ENCODE results near the gene ZFX.

ZFX gene

DNA sequence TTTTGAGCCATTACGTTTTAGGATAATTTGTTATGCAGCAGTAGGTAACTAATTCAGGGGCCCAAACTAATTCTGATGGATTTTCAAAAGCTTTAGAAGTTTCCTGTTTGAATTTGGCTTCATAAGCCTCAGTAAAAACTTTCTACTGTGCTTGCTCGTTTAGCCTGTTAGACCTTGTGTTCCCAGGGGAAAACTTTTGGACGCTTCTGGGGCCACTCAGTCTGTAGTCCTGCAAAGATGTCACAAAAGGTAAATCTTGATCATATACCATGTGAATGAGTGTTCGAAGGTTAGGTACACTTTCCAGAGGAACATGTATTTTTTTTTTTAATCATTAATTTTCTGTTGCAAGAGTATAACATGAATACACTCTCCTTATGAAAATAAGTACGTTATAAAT, 93.7 kb downstream of the ZFX start:
- no peak for DNase-seq

DNA sequence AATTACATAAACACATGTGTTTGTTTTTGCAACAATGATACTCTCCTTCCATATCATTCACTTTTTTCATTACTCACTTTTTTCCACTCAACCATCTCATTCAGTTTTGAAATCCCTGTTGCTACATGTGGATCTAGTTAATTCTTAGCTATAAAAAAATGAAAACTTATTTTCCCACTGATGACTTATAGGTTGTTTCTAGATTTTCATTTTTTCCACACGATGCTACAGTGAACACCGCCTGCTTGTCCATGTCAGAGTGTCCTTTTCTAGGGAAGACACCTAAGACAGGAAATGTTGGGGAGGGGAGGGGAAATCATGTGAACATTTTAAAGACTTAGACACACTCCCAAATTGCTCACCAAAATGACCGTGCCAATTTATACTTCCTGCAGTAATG, 94.2 kb downstream of the ZFX start:
- no peak for DNase-seq

DNA sequence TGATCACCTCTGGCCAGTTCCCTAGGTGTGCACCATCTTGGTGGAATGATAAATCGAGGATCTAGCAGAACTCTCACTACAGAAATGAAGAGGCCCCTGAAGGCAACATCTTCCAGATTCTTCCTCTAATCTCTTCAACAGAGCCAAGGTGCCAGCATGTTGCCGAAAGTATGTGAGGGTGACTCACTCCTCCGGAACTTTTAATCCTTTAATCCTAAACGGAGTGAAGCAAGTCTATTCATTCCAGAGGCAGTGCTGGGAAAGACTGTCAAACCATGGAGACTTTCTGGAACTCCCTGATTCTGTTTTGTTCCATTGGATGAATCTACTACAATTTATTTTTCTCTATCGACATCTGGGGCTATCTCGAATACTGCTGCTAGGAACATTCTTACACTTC, 95.7 kb downstream of the ZFX start:
- no peak for DNase-seq

DNA sequence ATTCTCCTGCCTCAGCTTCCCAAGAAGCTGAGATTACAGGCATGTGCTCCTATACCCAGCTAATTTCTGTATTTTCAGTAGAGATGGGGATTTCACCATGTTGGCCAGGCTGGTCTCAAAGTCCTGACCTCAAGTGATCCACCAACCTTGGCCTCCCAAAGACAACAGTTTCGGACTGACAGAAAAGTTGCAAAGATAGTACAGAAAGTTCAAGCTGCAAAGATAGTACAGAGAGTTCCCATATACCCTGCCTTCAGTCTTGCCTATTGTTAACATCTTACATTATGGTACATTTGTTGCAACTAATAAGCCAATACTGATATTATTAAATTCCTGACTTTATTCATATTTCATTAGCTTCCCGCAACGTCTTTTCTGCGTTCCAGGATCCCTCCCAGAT, 98.5 kb downstream of the ZFX start:
- DNase-seq, result no peak

DNA sequence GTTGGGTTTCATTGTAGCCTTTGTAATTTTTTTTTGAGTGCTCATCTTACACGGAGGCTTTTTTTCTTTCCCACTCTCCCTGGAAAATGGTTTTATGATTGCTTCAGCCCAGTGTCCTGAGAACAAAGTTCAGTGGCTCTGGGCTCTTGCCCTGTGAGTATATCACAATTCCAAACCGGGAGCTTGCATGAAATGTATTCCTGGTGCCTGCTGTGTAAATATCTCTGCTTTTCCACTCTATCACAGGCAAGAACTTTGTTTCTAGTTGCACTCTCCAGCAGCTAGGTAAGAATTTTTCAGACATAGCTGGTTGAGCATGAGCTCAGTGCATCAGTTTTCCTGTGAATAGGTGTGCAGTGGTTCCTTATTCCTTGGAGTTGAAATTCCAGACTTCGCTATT, 103.5 kb downstream of the ZFX start:
- no peak for DNase-seq

DNA sequence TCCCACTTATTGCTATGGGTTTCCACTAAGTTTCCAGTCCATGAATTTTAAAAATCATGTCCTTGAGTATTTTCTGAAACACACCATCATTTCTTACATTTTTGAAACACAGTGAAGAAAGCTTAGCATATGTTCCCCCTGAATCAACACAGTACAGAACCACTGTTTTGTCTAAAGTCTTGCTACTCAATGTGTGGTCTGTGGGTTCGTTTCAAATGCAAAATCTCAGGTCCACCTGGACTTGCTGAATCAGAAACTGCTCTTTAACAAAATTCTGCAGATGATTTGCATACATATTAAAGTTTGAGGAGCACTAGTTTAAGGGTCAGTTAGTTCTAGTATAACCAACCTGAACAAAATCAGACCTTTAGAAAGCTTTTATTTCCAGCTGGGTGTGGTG, 103.9 kb downstream of the ZFX start:
- DNase-seq, result no peak

DNA sequence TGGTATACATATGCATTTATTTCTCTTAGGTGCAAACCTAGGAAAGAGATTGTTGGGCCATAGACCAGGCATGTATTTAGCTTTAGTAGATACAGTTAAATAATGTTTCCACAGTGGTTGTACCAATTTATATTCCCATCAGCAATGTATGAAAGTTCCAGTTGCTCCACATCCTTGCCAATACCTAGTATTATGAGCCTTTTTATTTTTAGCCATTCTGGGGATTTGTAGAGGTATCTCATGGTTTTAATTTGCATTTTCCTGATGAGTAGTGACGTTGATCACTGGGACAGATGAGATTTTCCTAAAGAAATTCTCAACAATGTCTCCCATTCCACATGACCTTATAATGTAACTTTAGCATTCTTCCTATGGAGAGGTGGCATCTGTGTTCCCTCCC, 107.5 kb downstream of the ZFX start:
- no peak for DNase-seq

DNA sequence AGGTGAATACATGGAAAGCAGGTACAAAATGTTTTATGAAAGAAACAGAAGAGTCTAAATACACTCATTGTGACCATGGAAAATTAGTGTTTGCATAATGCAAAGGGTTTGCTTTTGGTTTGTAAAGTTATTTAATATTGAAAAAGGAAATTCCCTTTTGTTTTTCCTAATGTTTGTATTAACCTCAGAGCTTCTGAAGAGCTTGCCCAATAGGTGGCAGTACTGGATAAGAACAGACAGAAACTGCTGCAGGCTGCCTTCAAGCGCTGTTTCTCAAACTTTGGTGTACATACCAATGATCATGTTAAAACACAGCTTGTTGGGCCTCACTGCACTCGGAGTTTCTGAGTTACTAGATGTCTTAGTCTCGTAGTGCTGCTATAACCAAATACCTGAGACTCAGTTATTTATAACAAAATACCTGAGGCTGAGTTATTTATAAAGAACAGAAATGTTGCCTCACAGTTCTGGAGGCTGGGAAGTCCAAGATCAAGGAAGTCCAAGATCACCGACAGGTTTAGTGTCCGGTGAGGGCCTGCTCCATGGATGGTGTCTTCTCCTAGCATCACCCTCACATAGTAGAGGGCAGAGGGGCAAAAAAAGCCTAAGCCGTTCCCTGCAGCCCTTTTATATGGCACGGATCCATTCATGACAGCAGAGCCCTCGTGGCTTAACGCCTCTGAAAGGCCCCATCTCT, 110.2 kb downstream of the ZFX start:
- no peak for DNase-seq

DNA sequence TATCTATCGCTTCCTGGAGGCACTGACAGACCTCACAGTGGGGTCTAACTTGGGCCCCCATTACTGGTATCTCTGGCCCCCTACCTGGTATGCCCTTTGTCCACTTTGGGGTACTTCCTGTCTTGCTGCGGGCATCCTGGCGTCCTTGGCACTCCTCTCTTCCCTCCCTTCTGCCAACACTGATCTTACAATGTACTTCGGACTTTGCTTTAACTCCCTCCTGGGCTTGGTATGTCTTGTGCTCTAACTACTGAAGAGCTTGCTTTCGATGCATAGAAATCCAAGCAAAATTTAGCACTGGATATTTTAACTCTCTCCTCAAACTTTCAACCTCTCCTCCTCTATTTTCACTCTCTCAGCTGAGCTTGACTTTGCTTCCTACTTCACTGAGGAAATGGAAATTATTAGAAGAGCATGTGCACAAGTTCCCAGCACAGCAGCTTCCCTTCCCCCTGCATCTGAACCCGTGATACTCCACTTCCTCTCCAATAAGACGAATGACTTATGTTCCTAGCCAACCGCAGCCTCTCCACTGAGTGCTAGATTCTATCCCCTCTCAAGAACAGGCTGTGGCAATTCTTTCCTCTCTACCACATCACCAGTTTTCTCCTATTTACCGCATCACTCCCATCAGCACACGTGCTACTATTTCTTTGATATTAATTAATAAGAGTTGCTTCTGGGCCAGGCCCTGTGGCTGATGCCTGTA, 111.5 kb downstream of the ZFX start:
- DNase-seq, result no peak

DNA sequence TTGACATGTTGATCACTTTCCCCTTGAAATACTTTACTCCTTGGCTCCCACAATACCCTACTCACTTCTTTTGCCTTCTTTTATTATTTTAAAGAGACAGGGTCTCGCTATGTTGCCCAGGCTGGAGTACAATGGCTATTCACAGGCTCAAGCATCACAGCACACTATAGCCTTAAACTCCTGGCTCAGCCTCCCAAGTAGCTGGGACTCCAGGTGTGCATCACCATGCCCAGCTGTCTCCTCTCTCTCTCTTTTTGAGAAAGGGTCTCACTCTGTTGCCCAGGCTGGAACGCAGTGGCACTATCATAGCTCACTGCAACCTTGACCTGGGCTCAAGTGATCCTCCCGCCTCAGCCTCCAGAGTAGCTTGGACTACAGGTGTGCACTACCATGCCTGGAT, 112.8 kb downstream of the ZFX start:
- no peak for DNase-seq

DNA sequence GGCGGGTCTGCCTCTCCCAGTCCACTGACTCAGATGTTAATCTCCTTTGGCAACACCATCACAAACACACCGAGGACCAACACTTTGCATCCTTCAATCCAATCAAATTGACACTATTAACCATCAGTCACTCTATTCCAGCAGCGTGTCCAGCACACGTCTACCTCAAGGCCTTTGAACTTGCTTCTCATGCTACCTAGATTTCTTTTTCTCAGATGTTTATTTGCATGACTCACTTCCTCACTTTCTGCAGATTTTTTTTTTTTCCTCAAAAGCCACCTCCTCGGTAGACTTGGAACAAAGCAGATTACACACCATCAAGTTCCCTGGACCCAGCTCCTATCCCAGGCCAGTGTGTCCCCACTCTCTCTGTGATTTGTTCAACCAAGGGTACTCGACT, 114.9 kb downstream of the ZFX start:
- DNase-seq, result no peak
